MM.1S (cell line): Measurements from ENCODE around the gene IGSF11.

Experiments
- DNase-seq: peaks from one replicate; pipeline ENCODE4 v3.0.0-alpha.2; 2015
- H2AFZ ChIP-seq: fragments of 300-600 bp; sonication (generic); 2 replicates; pipeline ENCODE4 v1.6.0; 2016; ENCODE audit warnings: antibody characterized with exemption, low read length
- H3F3A ChIP-seq: fragments of 300-600 bp; sonication (generic); 2 replicates; pipeline ENCODE4 v1.6.1; 2016; ENCODE audit warnings: mild to moderate bottlenecking, antibody characterized with exemption, low read length, moderate library complexity, mixed read lengths; ENCODE audit not compliant: insufficient read depth
- H3K27ac ChIP-seq: fragments of 300-600 bp; sonication (generic); 2 replicates; pipeline ENCODE4 v1.5.1; 2016; ENCODE audit warnings: mild to moderate bottlenecking, low read length
- H3K27me3 ChIP-seq: fragments of 300-600 bp; sonication (generic); replicated peaks from 2 replicates; pipeline ENCODE4 v1.6.0; 2016; ENCODE audit warnings: low read length; ENCODE audit not compliant: insufficient read depth
- H3K36me3 ChIP-seq: fragments of 300-600 bp; sonication (generic); replicated peaks from 2 replicates; pipeline ENCODE4 v1.6.1; 2016; ENCODE audit warnings: mild to moderate bottlenecking, low read length, mixed read lengths; ENCODE audit not compliant: insufficient read depth
- H3K4me1 ChIP-seq: fragments of 300-600 bp; sonication (generic); 2 replicates; pipeline ENCODE4 v1.6.1; 2016; ENCODE audit warnings: low read length, mixed read lengths
- H3K4me2 ChIP-seq: fragments of 300-600 bp; sonication (generic); 2 replicates; pipeline ENCODE4 v1.6.0; 2016; ENCODE audit warnings: low read depth, low read length
- H3K4me3 ChIP-seq: fragments of 300-600 bp; sonication (generic); 2 replicates; pipeline ENCODE4 v1.5.1; 2016; ENCODE audit warnings: low read length, mixed read lengths
- H3K79me2 ChIP-seq: fragments of 300-600 bp; sonication (generic); 2 replicates; pipeline ENCODE4 v1.6.1; 2016; ENCODE audit warnings: mixed run types, low read length, mixed read lengths
- H3K9ac ChIP-seq: fragments of 300-600 bp; sonication (generic); 2 replicates; pipeline ENCODE4 v1.6.1; 2016; ENCODE audit warnings: low read length, mixed read lengths
- H3K9me2 ChIP-seq: fragments of 300-600 bp; sonication (generic); replicated peaks from 2 replicates; pipeline ENCODE4 v1.6.1; 2016; ENCODE audit warnings: mild to moderate bottlenecking, low read length, mixed read lengths; ENCODE audit not compliant: insufficient read depth
- H3K9me3 ChIP-seq: fragments of 300-600 bp; sonication (generic); replicated peaks from 2 replicates; pipeline ENCODE4 v1.6.1; 2016; ENCODE audit warnings: mild to moderate bottlenecking, low read length, mixed read lengths; ENCODE audit not compliant: insufficient read depth
- H4K20me1 ChIP-seq: fragments of 300-600 bp; sonication (generic); 2 replicates; pipeline ENCODE4 v1.6.1; 2016; ENCODE audit warnings: mild to moderate bottlenecking, low read length, moderate library complexity, mixed read lengths; ENCODE audit not compliant: insufficient read depth
- EZH2 ChIP-seq: fragments of 300-600 bp; sonication (generic); optimal IDR thresholded peaks from 2 replicates; pipeline ENCODE3; 2017; ENCODE audit warnings: low read depth, mild to moderate bottlenecking, antibody characterized with exemption, low read length, mixed read lengths
- EZH2phosphoT487 ChIP-seq: fragments of 300-600 bp; sonication (generic); IDR thresholded peaks from 2 replicates; pipeline ENCODE4 v1.6.1; 2018; ENCODE audit warnings: antibody characterized with exemption, low read length
- TF ChIP-seq, protein P1 (sequence below): fragments of 300-600 bp; sonication (generic); IDR thresholded peaks from 2 replicates; pipeline ENCODE4 v1.5.1; 2016; ENCODE audit warnings: antibody characterized with exemption, low read length, mixed read lengths

The IGSF11 gene

DNA sequence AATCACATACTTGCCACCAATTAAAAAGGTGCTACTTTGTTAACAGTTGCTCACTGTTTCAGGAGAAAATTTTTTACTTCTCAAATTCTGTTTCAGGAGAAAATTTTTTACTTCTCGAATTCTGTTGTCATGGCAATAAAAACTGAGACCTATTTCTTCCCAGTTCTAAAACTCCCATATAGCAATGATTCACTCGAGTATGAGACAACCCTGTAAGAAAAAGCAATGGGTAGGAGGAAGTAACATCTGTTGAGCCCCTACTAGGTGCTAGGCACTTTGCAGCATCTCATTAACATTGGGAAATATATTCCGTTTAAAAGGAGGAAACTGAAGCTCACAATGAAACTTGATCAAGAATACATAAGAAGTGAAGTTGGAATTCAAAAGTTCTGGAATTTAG lies 35.1 kb upstream of the IGSF11 start:
- Histone ChIP-seq H3K36me3 (no peaks in the 10 kb centered on the region), H3K79me2 (no peaks in the 10 kb centered on the region), H3K9me3 (no peaks in the 10 kb centered on the region), H3K4me2 (no peak overlapping the region), H3K9me2 (no peaks in the 10 kb centered on the region), H3K4me1 (no peaks in the 10 kb centered on the region), H3K9ac (no peak overlapping the region), H3F3A (no peaks in the 10 kb centered on the region), H4K20me1 (no peaks in the 10 kb centered on the region), H2AFZ (no peak overlapping the region), H3K4me3 (no peak overlapping the region), H3K27ac (no peak overlapping the region), H3K27me3 (no peaks in the 10 kb centered on the region)
- TF ChIP-seq EZH2phosphoT487 (no peak), EZH2 (no peak)
- TF ChIP-seq, protein P1, sequence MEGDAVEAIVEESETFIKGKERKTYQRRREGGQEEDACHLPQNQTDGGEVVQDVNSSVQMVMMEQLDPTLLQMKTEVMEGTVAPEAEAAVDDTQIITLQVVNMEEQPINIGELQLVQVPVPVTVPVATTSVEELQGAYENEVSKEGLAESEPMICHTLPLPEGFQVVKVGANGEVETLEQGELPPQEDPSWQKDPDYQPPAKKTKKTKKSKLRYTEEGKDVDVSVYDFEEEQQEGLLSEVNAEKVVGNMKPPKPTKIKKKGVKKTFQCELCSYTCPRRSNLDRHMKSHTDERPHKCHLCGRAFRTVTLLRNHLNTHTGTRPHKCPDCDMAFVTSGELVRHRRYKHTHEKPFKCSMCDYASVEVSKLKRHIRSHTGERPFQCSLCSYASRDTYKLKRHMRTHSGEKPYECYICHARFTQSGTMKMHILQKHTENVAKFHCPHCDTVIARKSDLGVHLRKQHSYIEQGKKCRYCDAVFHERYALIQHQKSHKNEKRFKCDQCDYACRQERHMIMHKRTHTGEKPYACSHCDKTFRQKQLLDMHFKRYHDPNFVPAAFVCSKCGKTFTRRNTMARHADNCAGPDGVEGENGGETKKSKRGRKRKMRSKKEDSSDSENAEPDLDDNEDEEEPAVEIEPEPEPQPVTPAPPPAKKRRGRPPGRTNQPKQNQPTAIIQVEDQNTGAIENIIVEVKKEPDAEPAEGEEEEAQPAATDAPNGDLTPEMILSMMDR, result no peak
- no peak for DNase-seq

DNA sequence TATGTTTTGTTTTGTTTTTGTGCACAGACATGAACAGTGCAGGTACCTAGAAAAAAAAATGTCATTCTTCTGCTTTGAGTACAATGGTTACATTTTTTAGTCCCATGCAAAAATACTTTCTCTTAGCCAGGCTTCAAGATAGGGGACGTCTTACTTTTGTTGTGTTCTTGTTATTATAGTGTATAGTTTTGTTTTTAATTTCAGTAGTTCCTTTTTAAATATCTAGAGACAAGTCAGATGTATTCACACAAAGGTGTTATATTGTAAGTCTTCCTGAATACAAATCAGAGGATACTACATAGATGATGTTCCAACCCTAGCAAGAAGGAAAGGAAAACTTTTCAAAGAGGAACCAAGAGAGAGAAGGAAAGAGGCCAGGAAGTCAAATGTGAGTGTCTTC lies 28.8 kb upstream of the IGSF11 start:
- no peaks in the 10 kb centered on the region for H3K36me3 ChIP-seq
- no peak overlapping the region for H3K4me3 ChIP-seq
- no peaks in the 10 kb centered on the region for H3K9me2 ChIP-seq
- no peaks in the 10 kb centered on the region for H3K9me3 ChIP-seq
- no peak overlapping the region for H3K9ac ChIP-seq
- TF ChIP-seq EZH2 (no peak), EZH2phosphoT487 (no peak)
- TF ChIP-seq, protein P1, result no peak
- H4K20me1 ChIP-seq, result no peaks in the 10 kb centered on the region
- H2AFZ ChIP-seq, result no peak overlapping the region
- no peaks in the 10 kb centered on the region for H3K4me1 ChIP-seq
- no peak for DNase-seq
- H3K27me3 ChIP-seq, result no peaks in the 10 kb centered on the region
- no peaks in the 10 kb centered on the region for H3K79me2 ChIP-seq
- no peak overlapping the region for H3K4me2 ChIP-seq
- H3F3A ChIP-seq, result no peaks in the 10 kb centered on the region
- H3K27ac ChIP-seq, result no peak overlapping the region

DNA sequence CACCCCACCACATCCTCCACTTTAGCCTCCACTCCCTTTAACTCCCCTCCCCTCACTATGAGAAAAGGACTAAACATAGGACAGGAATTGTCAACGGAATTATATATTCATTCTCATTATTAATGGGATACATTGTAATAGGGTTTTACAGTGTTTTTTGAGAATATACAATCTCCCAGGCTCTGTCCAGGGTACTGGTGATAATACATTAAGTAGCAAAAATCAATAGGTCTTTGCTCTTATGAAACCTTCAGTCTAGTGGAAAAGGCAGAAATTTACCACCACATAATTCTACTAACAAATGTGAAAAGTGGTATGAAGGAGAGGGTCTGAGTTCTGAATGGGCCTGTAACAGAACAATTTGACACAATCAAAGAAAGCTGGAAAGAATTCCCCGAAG lies 28.2 kb upstream of the IGSF11 start:
- TF ChIP-seq, protein P1, result no peak
- TF ChIP-seq EZH2phosphoT487, result no peak
- TF ChIP-seq EZH2, result no peak
- Histone ChIP-seq H3K9me3 (no peaks in the 10 kb centered on the region), H3K79me2 (no peaks in the 10 kb centered on the region), H3K27me3 (no peaks in the 10 kb centered on the region), H3K9me2 (no peaks in the 10 kb centered on the region), H3K4me2 (no peak overlapping the region), H3K9ac (no peak overlapping the region), H3K27ac (no peak overlapping the region), H4K20me1 (no peaks in the 10 kb centered on the region), H3F3A (no peaks in the 10 kb centered on the region), H3K36me3 (no peaks in the 10 kb centered on the region), H2AFZ (no peak overlapping the region), H3K4me1 (no peaks in the 10 kb centered on the region), H3K4me3 (no peak overlapping the region)
- DNase-seq, result no peak
